ENCODE data around the gene MTA1. TPM values are rescaled to one million over a fixed set of nuclear protein-coding genes. Genes with fewer than 3 reads are reported as not detected.

The MTA1 gene
- total RNA-seq, 2 experiments from 2014 or later: 136 to 152 TPM

GRCh38 chr14:105501504-105502291 is 82.1 kb downstream of the MTA1 start:
- CTCF ChIA-PET: interaction anchor here (0.6 kb wide), 1 partner anchor 8 kb away, joined by 4 read pairs; no protein-coding TSS in a partner anchor
- ATAC-seq (no peak), DNase-seq (no peak)
- intact Hi-C loops (cut with DNase I, micrococcal nuclease): no loop called here
- Mint-ChIP-seq H3K4me3 (no peak overlapping the region), H3K4me1 (no peaks in the 10 kb centered on the region), H3K9me3 (ENCODE audit: low read depth) (no peaks in the 10 kb centered on the region), H3K36me3 (ENCODE audit: low read depth) (no peaks in the 10 kb centered on the region), H3K27ac (no peak overlapping the region), H3K27me3 (no peaks in the 10 kb centered on the region)
- POLR2A ChIA-PET: interaction anchor here (0.7 kb wide), 1 partner anchor 1622 kb away, joined by 3 read pairs; no protein-coding TSS in a partner anchor

- ATAC-seq (no peak), DNase-seq (no peak)
- Mint-ChIP-seq H3K27me3 (peaks cover 2% of the 10 kb centered on the region), H3K36me3 (ENCODE audit: low read depth) (no peaks in the 10 kb centered on the region), H3K9me3 (ENCODE audit: low read depth) (no peaks in the 10 kb centered on the region), H3K4me3 (no peak overlapping the region), H3K27ac (no peak overlapping the region), H3K4me1 (no peaks in the 10 kb centered on the region)
- ChIA-PET CTCF (interaction anchor here (0.6 kb wide), 1 partner anchor 7 kb away, joined by 4 read pairs; no protein-coding TSS in a partner anchor), POLR2A (no interaction called here)
- intact Hi-C loops (cut with DNase I, micrococcal nuclease): no loop called here
Measured at GRCh38 chr14:105502446-105503295, 83.0 kb downstream of the MTA1 start.

- Mint-ChIP-seq H3K36me3 (ENCODE audit: low read depth) (no peaks in the 10 kb centered on the region), H3K27ac (no peak overlapping the region), H3K27me3 (peaks cover 6% of the 10 kb centered on the region), H3K4me3 (no peak overlapping the region), H3K4me1 (no peaks in the 10 kb centered on the region), H3K9me3 (ENCODE audit: low read depth) (no peaks in the 10 kb centered on the region)
- ChIA-PET CTCF (no interaction called here), POLR2A (no interaction called here)
- intact Hi-C loops (cut with DNase I, micrococcal nuclease): no loop called here
- ATAC-seq (no peak), DNase-seq (no peak)
Measured at GRCh38 chr14:105503296-105503640, 83.6 kb downstream of the MTA1 start.

- ATAC-seq: no peak
- CTCF ChIA-PET: no interaction called here
- peaks cover 11% of the 10 kb centered on the region for H3K27me3 Mint-ChIP-seq
Measured at GRCh38 chr14:105503935-105504692, 84.5 kb downstream of the MTA1 start.

GRCh38 chr14:105505101-105505500 is 85.5 kb downstream of the MTA1 start:
- H3K9me3 Mint-ChIP-seq (ENCODE audit: low read depth): no peaks in the 10 kb centered on the region
- ATAC-seq (no peak), DNase-seq (no peak)
- no peaks in the 10 kb centered on the region for H3K36me3 Mint-ChIP-seq (ENCODE audit: low read depth)
- no peak overlapping the region for H3K27ac Mint-ChIP-seq
- POLR2A ChIA-PET: no interaction called here
- H3K4me1 Mint-ChIP-seq: no peaks in the 10 kb centered on the region
- CTCF ChIA-PET: interaction anchor here (0.6 kb wide), 1 partner anchor 184 kb away, joined by 3 read pairs; no protein-coding TSS in a partner anchor
- no peak overlapping the region for H3K4me3 Mint-ChIP-seq
- H3K27me3 Mint-ChIP-seq: peaks cover 11% of the 10 kb centered on the region
- intact Hi-C loops (cut with DNase I, micrococcal nuclease): no loop called here

More at GRCh38 chr14:105503935-105504692, 84.5 kb downstream of the MTA1 start:
- intact Hi-C loops (cut with DNase I, micrococcal nuclease): no loop called here
- Mint-ChIP-seq H3K4me1 (no peaks in the 10 kb centered on the region), H3K36me3 (ENCODE audit: low read depth) (no peaks in the 10 kb centered on the region), H3K27ac (no peak overlapping the region), H3K9me3 (ENCODE audit: low read depth) (no peaks in the 10 kb centered on the region), H3K4me3 (no peak overlapping the region)
- DNase-seq: no peak
- POLR2A ChIA-PET: no interaction called here

GRCh38 chr14:105507247-105507646 is 87.6 kb downstream of the MTA1 start:
- Mint-ChIP-seq H3K27me3 (peaks cover 15% of the 10 kb centered on the region), H3K27ac (no peak overlapping the region), H3K9me3 (ENCODE audit: low read depth) (no peaks in the 10 kb centered on the region), H3K4me3 (no peak overlapping the region), H3K36me3 (ENCODE audit: low read depth) (no peaks in the 10 kb centered on the region), H3K4me1 (no peaks in the 10 kb centered on the region)
- CTCF ChIA-PET: interaction anchor here (1.0 to 1.4 kb wide), 2 partner anchors 8 to 25 kb away, joined by 3 read pairs; no protein-coding TSS in a partner anchor
- ATAC-seq: no peak
- POLR2A ChIA-PET: interaction anchor here (0.6 kb wide), 1 partner anchor 25 kb away, joined by 3 read pairs; no protein-coding TSS in a partner anchor
- DNase-seq: no peak
- intact Hi-C loops (cut with DNase I, micrococcal nuclease): no loop called here

- intact Hi-C loops (cut with DNase I, micrococcal nuclease): no loop called here
- no peak overlapping the region for H3K27ac Mint-ChIP-seq
- H3K9me3 Mint-ChIP-seq (ENCODE audit: low read depth): no peaks in the 10 kb centered on the region
- ATAC-seq (no peak), DNase-seq (no peak)
- ChIA-PET POLR2A (no interaction called here), CTCF (interaction anchor here (0.6 to 1.4 kb wide), 2 partner anchors 25 to 110 kb away, joined by 3 read pairs; no protein-coding TSS in a partner anchor)
- no peak overlapping the region for H3K4me3 Mint-ChIP-seq
- no peaks in the 10 kb centered on the region for H3K4me1 Mint-ChIP-seq
- no peaks in the 10 kb centered on the region for H3K36me3 Mint-ChIP-seq (ENCODE audit: low read depth)
- peaks cover 18% of the 10 kb centered on the region for H3K27me3 Mint-ChIP-seq
Measured at GRCh38 chr14:105508069-105508468, 88.4 kb downstream of the MTA1 start.

- Mint-ChIP-seq H3K36me3 (ENCODE audit: low read depth) (no peaks in the 10 kb centered on the region), H3K4me3 (no peak overlapping the region), H3K27me3 (peaks cover 18% of the 10 kb centered on the region), H3K9me3 (ENCODE audit: low read depth) (no peaks in the 10 kb centered on the region), H3K27ac (no peak overlapping the region), H3K4me1 (no peaks in the 10 kb centered on the region)
- ChIA-PET POLR2A (no interaction called here), CTCF (no interaction called here)
- DNase-seq (no peak), ATAC-seq (no peak)
- intact Hi-C loops (cut with DNase I, micrococcal nuclease): no loop called here
Measured at GRCh38 chr14:105508601-105509000, 89.0 kb downstream of the MTA1 start.

GRCh38 chr14:105517096-105517495 is 97.5 kb downstream of the MTA1 start:
- ChIA-PET CTCF (interaction anchor here (0.7 kb wide), 1 partner anchor 421 kb away, joined by 3 read pairs; no protein-coding TSS in a partner anchor), POLR2A (interaction anchor here (0.7 kb wide), 1 partner anchor 25 kb away, joined by 6 read pairs; no protein-coding TSS in a partner anchor)
- DNase-seq: no peak
- no peaks in the 10 kb centered on the region for H3K9me3 Mint-ChIP-seq (ENCODE audit: low read depth)
- peaks cover 32% of the 10 kb centered on the region for H3K27me3 Mint-ChIP-seq
- ATAC-seq: no peak
- no peaks in the 10 kb centered on the region for H3K36me3 Mint-ChIP-seq (ENCODE audit: low read depth)
- H3K27ac Mint-ChIP-seq: no peak overlapping the region
- no peak overlapping the region for H3K4me3 Mint-ChIP-seq
- H3K4me1 Mint-ChIP-seq: no peaks in the 10 kb centered on the region
- intact Hi-C loops (cut with DNase I, micrococcal nuclease): no loop called here

- intact Hi-C loops (cut with DNase I, micrococcal nuclease): loop anchor here in 1 of 2 experiments (10.0 kb wide), 1 partner anchor 335 kb away; the partner anchor contains the start of gene NUDT14
- no peak for ATAC-seq
- H3K36me3 Mint-ChIP-seq (ENCODE audit: low read depth): no peaks in the 10 kb centered on the region
- DNase-seq: no peak
- ChIA-PET POLR2A (no interaction called here), CTCF (interaction anchor here (0.8 kb wide), 1 partner anchor 331 kb away, joined by 4 read pairs; no protein-coding TSS in a partner anchor)
- H3K4me1 Mint-ChIP-seq: no peaks in the 10 kb centered on the region
- H3K27ac Mint-ChIP-seq: no peak overlapping the region
- H3K4me3 Mint-ChIP-seq: no peak overlapping the region
- peaks cover 30% of the 10 kb centered on the region for H3K27me3 Mint-ChIP-seq
- no peaks in the 10 kb centered on the region for H3K9me3 Mint-ChIP-seq (ENCODE audit: low read depth)
Measured at GRCh38 chr14:105519946-105520698, 100.5 kb downstream of the MTA1 start.

Measured in activated CD4-positive, alpha-beta T cell treated with anti-CD3 and anti-CD28 coated beads for 36 hours (primary cell).